Cardiac septum (tissue), 1 donor: ENCODE measurements around the gene TTLL11. TPM values are rescaled to one million over a fixed set of nuclear protein-coding genes. Genes with fewer than 3 reads are reported as not detected.
"Not testable (repeated sequence)": the region's sequence is repeated elsewhere in the genome, so short reads cannot be mapped to it uniquely, and the experiment has no call there.

ENCODE experiments used
- DNase-seq: peaks from one replicate; pipeline ENCODE4 v3.0.0-alpha.2; 2020; ENCODE audit warnings: low spot score
- intact Hi-C: fragments of 100-400 bp; cut with DNase I; formaldehyde crosslinking; loops from one replicate; pipeline ENCODE4 v1.14.0; 2022
- total RNA-seq: library from RNA; stranded (reverse); fragmentation: NEBNext Ultra II Directional; extraction: Animal tissue kit (Norgen Biotek cat#: 25700); gene quantifications from one replicate; pipeline ENCODE4 v1.2.1, GENCODE V29; 2021
- donor health status: DM: no; HTN: no; CAD: no.

TTLL11 gene
- total RNA-seq, 1 donor from 2014 or later, result 12.6 TPM

- intact Hi-C loops, result loop anchor here (10.0 kb wide), 1 partner anchor 723 kb away; no protein-coding TSS in a partner anchor
- no peak for DNase-seq
Measured at GRCh38 chr9:122091682-122092592, 1.2 kb downstream of the TTLL11 start.

DNA sequence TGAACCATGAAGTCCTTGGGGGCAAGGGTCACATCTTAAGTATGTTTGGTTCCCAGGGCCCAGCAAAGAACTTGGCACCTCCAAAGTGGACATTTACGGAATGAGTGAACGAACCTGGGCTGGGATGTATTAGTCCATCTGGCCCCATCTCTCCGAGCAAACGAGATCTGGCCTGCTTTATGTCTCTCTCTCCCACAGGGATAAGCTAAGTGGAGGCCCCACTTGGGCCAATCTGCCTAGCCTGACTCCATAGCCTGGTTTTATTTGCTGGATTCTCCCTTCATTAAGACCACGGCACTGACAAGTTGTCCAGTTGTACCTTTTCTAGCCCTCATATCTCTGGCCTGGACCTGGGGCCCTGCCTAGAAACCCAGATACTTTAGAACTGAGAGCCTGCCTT is 2.1 kb downstream of the TTLL11 start:
- no peak for DNase-seq
- intact Hi-C loops, result loop anchor here (10.0 kb wide), 1 partner anchor 724 kb away; no protein-coding TSS in a partner anchor

GRCh38 chr9:122090287-122090883 is 2.7 kb downstream of the TTLL11 start:
- intact Hi-C loops, result loop anchor here (10.0 kb wide), 1 partner anchor 724 kb away; no protein-coding TSS in a partner anchor
- no peak for DNase-seq

GRCh38 chr9:122088880-122089706 is 4.0 kb downstream of the TTLL11 start:
- intact Hi-C loops, result no loop called here

GRCh38 chr9:122087406-122088200 is 5.5 kb downstream of the TTLL11 start:
- no peak for DNase-seq
- intact Hi-C loops, result no loop called here

More at GRCh38 chr9:122088880-122089706, 4.0 kb downstream of the TTLL11 start:
- DNase-seq, result no peak

DNA sequence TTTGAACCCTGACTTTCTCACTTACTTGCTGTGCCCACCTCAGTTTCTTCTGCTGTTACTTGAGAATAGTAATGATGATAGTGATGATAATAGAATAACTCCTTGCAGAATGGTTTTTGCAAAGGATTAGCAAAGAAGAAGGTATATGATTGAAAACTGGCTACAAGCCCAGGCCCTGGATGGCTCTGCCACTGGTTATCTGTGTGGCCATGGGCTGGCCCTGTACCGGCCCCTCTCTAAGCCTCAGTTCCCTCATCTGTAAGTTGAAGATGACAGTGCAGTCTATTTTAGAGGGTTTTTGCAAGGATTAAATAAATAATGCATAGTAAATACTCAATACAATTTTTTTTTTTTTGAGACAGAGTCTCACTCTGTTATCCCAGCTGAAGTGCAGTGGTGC is 6.2 kb downstream of the TTLL11 start:
- DNase-seq, result no peak
- intact Hi-C loops, result no loop called here

DNA sequence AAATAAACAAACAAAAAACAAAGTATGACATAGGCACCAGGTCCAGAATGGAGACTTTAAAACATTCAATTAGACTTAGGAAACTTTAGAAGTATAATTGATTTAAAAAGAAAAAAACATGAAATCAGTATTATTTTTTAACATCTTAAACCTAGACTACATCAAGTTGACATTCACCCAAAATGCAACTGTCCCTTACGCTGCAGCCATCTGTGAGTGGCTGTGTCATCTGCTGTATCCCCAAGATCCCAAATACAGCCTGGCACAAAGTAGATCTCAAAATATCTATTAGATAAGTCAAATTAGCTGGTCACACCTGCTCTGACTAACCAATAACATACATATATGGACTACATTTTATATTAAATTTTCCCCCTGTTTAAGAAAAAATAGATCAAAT is 7.8 kb downstream of the TTLL11 start:
- intact Hi-C loops, result no loop called here

GRCh38 chr9:122084026-122084675 is 9.0 kb downstream of the TTLL11 start:
- intact Hi-C loops, result no loop called here
- no peak for DNase-seq

More for the DNA sequence above, 7.8 kb downstream of the TTLL11 start:
- DNase-seq, result no peak

DNA sequence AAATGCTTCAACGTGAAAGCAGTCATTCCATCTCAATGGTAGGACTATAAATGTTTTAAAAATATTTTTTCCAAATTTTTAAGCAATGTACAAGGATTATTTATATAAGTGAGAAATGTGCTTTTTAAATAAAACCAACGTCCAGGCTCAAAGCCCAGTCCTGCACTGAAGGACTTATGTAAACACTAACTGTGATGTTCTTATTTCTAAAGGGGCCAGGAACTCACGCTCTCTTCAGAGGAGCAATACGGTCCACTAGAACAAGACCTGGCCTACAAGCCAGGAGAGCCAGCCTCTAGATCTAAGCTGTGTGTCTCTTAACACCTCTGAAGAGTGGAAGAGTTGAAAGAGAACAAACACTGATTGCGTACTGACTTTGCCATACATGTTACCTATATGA is 12.1 kb downstream of the TTLL11 start:
- no peak for DNase-seq
- intact Hi-C loops, result no loop called here

DNA sequence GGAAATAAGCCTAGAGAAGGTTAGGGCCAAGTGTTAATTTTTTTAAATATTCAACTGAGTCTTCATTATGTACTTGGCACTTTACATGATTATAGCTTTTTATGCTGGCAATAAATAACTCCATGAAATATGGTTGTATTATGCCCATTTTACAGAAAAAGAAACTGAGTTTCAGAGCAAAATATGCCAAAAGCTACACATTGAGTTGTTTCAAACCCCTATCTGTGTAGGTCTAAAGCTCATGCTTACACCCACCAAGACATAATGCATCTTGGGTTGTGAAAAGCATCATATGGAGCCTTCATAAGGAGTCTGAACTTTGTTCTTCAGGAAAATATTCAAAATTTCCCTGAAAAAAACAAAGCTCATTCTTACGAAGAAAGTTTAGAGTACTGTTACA is 14.6 kb downstream of the TTLL11 start:
- no peak for DNase-seq
- intact Hi-C loops, result no loop called here

DNA sequence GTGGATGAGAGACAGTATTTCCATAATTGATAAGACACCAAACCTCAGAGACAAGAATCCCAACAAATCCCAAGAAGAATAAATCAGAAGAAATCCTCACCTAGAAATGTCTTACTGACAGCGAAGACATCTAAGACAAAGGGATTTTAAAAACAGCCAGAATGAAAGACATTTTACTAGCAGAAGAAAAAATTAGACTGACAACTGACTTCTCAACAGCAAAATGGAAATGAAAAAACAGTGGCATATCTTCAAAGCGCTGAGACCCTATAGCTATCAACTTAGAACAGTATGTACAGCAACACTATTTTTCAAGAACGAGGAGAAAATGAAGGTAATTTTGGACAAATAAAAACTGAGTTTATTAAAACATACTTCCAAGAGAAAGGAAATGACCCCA is 16.3 kb downstream of the TTLL11 start:
- intact Hi-C loops, result no loop called here
- no peak for DNase-seq

DNA sequence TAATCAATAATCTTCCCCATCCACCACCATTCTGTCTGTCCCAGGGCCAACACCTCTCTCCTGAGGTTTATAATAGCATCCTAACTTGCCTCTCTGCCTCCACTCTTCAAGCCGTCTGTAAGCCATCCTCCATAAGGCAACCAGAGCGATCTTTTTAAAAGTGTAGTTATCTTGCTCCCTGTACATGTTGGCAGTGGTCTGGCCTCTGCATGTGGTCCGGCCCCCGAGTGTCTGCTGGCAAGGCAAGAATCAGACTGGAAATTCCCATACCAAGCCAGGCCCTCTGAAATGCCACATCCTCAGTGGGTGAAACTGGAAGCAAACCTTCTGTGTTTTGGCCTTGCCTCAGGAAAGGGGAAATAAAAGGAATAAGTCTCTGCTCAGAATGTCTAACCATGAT is 17.0 kb downstream of the TTLL11 start:
- DNase-seq, result no peak
- intact Hi-C loops, result no loop called here

DNA sequence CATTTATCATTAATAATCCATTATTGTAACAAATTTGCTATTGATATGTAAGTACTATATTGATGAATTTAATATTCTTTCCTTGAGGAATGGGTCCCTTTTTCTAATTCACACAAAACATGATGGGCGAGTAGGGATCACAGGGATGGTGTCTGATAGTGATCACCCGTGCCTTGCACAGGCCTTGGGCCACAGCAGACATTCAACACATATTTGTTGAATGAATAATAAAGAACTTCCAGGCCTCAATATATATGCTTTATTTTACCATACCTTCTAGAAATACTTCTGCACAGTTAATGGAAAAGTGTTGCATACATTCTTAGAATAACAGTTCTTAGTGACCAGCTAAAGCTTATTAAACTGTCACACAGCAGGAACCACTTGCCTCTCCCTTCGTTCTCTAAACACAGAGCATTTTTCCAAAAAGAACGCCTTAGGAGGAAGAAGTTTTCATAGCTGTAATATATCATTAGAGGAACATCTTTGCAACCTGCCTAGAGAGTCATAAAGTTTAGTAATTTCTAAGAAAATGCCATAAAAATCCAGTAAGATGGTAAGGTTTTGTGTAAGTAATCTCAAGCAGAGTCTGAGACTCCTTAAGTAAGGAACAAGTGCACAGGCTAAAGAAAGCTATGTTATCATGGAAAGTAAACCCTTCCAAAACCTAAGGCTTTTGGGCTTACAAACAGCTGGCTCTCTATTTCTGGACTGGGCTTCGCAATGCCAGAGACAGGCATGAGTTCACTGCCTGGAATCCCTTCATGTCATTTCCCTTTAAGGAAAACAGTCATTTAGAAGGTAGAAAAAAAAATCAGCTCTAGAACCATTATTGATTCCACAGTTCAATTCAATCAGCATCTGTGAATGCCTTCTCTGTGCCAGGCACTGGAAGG is 17.7 kb downstream of the TTLL11 start:
- DNase-seq, result no peak
- intact Hi-C loops, result no loop called here

- intact Hi-C loops, result no loop called here
- DNase-seq, result no peak
Measured at GRCh38 chr9:122071715-122072114, 21.4 kb downstream of the TTLL11 start.

GRCh38 chr9:122070728-122071515 is 22.2 kb downstream of the TTLL11 start:
- intact Hi-C loops, result no loop called here
- no peak for DNase-seq

- not testable (repeated sequence) for DNase-seq
- intact Hi-C loops, result loop anchor here (5.0 kb wide), 1 partner anchor 64 kb away; no protein-coding TSS in a partner anchor
Measured at GRCh38 chr9:122066680-122067079, 26.4 kb downstream of the TTLL11 start.
